GM19025 (cell line): ENCODE data around the gene WAC.
"Not testable (repeated sequence)": the region's sequence is repeated elsewhere in the genome, so short reads cannot be mapped to it uniquely, and the experiment has no call there.

ENCODE experiments used
- ATAC-seq: cut with Tn5 transposase; IDR thresholded peaks from one replicate; pipeline ENCODE4 v1.9.1; 2021; ENCODE audit warnings: mild to moderate bottlenecking, low read depth, moderate library complexity; ENCODE audit not compliant: unreplicated experiment

WAC gene

DNA sequence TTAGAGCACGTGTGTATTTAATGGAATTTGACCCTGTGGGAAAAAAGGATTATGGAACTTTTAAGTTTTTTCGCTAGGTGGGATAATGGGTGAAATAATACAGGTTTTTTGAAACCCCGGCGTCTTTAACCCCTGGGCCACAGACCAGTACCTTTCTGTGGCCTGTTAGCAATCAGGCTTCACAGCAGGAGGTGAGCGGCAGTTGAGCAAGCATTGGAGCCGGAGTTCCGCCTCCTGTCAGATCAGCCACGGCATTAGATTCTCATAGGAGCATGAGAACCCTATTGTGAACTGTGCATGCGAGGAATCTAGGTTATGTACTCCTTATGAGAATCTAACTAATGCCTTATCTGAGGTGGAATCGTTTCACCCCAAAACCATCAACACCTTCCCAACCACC lies 28.6 kb downstream of the WAC start:
- no peak for ATAC-seq

DNA sequence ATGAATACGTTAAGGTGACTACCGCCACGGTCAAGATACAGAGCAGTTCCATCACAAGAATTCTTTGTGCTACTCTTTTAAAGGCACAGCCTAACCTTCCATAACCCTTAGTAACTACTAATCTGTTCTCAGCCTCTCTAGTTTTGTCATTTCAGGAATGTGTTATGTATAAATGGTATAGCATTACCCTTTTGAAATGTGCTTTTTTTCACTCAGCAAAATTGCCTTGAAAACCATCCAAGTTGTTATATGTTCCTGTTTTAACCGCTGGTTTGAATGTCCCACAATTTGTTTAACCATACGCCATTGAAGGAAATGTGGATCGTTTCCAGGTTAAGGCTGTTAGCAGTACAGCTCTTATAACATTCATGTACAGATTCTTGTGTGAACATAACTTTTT lies 32.0 kb downstream of the WAC start:
- peak; percentile 33 for ATAC-seq

DNA sequence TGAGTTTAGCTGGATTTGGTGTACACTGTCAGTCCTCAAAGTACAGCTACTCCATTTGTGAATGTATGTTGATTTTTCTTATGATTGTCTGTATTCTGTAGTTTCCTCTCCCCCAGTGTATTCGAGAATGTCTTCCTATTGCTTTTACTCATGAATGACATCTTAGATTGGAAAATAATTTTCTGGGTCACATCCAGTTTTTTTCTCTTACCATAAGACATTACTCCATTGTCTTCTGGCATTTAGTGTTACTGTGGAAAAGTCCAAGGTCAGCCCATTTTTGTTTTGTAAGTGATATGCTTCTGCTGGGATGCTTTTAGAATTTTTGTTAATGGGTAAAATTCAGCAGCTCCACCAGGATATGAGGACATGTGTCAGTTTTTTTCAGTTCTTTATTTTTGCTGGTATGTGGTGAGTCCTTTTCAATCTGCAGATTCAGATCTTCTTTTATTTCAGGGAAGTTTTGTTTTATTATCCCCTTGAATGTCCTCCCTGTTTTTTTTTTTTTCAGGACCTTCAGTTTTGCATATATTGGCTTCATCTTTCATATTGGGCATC lies 33.6 kb downstream of the WAC start:
- ATAC-seq: no peak

- ATAC-seq: no peak
Observed at GRCh38 chr10:28569506-28570159, 36.7 kb downstream of the WAC start.

DNA sequence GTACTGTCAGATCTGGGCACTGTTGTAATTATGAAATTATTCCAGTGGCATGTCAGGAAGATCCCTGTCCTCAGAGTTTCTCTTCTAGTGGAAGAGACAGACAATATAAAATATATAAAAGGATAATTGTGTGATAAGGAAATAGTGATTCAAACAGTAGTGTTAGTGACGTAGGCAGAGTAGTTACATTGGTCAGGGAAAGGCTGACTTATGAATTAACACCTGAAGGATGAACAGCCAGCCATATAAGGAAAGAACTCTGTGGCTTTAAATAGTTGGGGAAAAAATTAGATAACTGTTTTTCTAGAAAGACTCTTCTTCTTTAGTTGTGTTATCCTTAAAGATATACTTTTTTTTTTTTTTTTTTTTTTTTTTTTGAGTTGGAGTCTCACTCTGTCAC lies 37.7 kb downstream of the WAC start:
- no peak for ATAC-seq

- no peak for ATAC-seq
Observed at GRCh38 chr10:28571265-28571664, 38.3 kb downstream of the WAC start.

GRCh38 chr10:28574214-28574613 lies 41.3 kb downstream of the WAC start:
- not testable (repeated sequence) for ATAC-seq

- no peak for ATAC-seq
Observed at GRCh38 chr10:28575852-28576251, 42.9 kb downstream of the WAC start.

DNA sequence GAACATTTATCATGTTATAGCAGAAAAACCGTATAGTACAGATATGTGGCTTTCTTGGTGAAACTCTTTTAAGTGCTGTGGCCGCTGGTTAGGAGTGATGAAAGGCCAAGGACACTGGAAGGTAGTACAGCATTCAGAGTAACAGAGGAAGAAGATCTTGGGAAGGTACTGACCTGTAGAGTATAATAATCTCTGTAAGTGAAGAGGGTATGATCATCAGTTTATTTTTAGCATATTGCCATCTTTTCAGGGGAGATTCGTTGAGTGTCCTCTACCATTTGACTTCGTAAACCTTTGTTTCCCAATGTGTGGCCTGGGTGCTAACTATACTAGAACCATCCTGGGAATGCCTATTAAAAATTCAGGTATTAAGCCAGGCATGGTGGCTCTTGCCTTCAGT lies 44.6 kb downstream of the WAC start:
- no peak for ATAC-seq

GRCh38 chr10:28578454-28578853 lies 45.5 kb downstream of the WAC start:
- ATAC-seq: no peak

DNA sequence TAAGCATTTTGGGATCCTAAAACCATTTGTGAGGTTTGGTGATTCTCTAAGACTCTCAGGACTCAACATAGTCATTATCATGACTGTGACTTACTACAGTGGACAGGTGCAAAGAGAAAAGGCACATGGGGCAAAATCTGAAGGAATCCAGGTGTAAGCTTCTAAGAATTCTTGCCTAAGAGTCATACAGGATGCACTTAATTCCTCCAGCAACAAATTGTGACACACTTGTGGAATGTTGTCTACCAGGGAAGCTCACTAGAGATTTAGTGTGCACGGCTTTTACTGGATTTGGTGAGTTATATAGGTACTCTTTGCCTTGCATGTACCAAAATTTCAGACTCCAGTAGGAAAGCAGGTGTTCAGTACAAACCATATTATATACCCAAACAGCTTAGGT lies 47.9 kb downstream of the WAC start:
- no peak for ATAC-seq

GRCh38 chr10:28581916-28582315 lies 49.0 kb downstream of the WAC start:
- no peak for ATAC-seq

DNA sequence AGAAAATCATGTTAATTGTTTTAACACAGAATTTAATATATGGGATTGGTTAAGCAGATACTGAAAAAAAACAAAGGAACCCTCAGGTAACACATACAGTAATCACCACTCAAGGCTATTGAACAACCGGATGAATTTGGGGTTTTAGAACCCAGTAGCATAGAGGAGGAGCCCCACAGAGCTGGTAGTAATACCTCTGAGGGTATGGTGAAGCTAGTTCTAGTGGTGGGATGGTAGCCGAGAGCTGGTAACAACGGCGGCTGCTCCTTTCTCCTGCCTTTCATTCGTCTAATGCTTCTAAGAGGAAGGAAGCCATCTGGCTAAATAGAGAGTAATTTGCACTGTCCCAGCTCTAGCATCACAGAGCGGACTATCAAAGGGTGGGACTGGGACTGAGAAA lies 52.2 kb downstream of the WAC start:
- ATAC-seq: no peak

- ATAC-seq: no peak
Observed at GRCh38 chr10:28586176-28586575, 53.3 kb downstream of the WAC start.

DNA sequence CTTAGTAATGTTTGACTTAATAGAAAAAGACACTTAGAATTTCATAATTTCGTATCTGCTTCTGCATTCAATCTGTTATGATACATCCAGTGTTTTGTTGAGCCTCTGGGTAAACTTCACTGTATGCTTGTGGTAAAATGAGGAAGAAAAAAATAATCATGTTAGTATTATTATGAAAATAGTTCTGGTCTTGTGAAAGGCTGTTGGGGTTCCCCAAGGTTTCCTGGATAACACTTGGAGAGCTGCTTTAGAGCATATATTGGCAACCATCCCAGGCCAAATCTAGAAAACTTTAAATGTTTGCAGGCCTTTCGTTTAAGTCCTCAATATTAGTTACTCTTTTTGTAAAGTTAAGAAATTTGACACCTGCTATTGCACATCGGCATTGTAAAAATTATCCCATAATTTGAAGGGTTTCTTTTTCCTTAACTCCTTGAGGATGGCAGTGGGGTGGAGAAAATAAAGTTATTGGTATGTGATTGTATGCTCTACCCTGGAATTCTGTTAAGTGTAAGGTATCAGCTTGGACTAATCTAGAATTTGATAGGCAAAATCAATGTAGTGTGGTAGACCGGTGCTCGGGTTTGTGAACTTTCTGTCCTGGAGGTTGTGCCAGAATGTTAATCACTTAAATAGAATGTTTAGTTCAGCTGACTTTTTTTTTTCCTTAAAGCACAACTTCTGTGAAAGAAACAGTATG lies 54.5 kb downstream of the WAC start:
- no peak for ATAC-seq

DNA sequence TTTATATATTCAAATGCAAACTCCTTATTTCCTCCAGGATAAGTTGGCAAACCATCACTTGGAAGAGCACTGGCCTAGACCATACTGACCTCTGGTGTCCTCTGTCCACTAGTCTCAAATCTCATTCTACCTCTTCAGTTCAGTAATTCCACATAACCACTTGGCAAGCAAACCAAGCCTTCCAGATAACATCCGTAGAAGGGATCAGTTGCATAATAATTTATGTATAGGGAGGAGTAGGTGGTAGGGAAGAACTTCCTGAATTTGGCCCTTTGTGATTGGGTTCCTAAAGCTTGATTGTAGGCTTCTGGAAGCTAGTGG lies 55.0 kb downstream of the WAC start:
- no peak for ATAC-seq

- ATAC-seq: no peak
Observed at GRCh38 chr10:28592953-28593352, 60.0 kb downstream of the WAC start.

DNA sequence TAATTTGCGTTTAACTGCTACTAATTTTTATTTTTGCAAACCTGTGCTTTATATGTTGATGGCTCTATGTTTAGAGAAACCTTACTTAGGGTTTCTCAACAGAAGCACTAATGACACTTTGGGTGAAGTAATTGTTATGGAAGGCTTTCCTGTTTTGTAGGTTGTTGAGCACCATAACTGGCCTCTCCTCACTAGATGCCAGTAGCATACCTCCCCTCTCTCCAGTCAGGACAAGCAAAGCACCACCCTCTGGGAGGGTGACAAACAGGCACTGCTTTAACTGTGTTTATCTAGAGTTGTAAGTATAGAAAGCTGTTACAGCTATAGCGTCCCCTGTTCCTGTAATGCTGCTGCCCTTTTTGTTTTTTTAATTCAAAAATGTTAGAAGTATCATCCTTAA lies 60.9 kb downstream of the WAC start:
- ATAC-seq: no peak

DNA sequence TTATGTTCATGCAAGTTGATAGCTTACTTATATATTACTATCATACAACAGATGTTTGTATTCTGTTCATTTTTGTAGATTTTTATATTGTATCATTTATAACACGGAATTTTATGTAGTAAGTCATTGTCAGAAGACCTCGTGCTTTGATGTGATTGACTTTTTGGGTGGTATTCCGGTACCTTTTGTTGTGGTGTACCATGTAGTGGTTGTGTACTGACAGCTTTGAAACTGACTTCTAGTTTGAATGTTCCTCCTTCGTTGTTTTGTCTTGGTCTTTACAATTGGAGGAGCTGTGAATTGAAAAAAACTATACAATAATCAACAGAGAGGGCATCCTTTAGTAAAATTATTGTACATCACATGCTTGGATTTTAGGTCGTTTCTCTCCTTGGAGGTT lies 61.5 kb downstream of the WAC start:
- no peak for ATAC-seq

DNA sequence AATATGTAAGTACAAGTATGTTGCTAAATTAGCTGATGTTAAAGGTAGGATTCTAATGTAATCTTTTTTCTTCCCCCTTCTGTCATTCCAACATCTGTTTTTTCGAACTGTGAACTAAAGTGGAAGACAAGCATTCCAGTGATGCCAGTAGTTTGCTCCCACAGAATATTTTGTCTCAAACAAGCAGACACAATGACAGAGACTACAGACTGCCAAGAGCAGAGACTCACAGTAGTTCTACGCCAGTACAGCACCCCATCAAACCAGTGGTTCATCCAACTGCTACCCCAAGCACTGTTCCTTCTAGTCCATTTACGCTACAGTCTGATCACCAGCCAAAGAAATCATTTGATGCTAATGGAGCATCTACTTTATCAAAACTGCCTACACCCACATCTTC lies 62.7 kb downstream of the WAC start:
- ATAC-seq: no peak

GRCh38 chr10:28600056-28600455 lies 67.1 kb downstream of the WAC start:
- no peak for ATAC-seq

- no peak for ATAC-seq
Observed at GRCh38 chr10:28601012-28601411, 68.1 kb downstream of the WAC start.
